ENCODE results near the gene ARPC5L.
A peak's percentile ranks its signal among the peaks of the same experiment; 100 is the strongest.
"Not testable (repeated sequence)": the region's sequence is repeated elsewhere in the genome, so short reads cannot be mapped to it uniquely, and the experiment has no call there.

ARPC5L gene

GRCh38 chr9:124841075-124841821 is 20.7 kb upstream of the ARPC5L start:
- DNase-seq (ENCODE audit: low read depth): no peak

- DNase-seq (ENCODE audit: low read depth): no peak
Observed at GRCh38 chr9:124843456-124844034, 18.4 kb upstream of the ARPC5L start.

- DNase-seq (ENCODE audit: low read depth): no peak
Observed at GRCh38 chr9:124844291-124844690, 17.6 kb upstream of the ARPC5L start.

GRCh38 chr9:124846467-124846866 is 15.5 kb upstream of the ARPC5L start:
- DNase-seq (ENCODE audit: low read depth): not testable (repeated sequence)

- DNase-seq (ENCODE audit: low read depth): no peak
Observed at GRCh38 chr9:124846969-124847368, 15.0 kb upstream of the ARPC5L start.

- DNase-seq (ENCODE audit: low read depth): no peak
Observed at GRCh38 chr9:124849801-124850200, 12.1 kb upstream of the ARPC5L start.

GRCh38 chr9:124852121-124852828 is 9.7 kb upstream of the ARPC5L start:
- no peak for DNase-seq (ENCODE audit: low read depth)

GRCh38 chr9:124852829-124853531 is 8.9 kb upstream of the ARPC5L start, which contains the start of gene WDR38:
WDR38 (plus strand) TSS chr9:124853460; CDS start chr9:124853532, 72 bp downstream.
- DNase-seq (ENCODE audit: low read depth): peak; percentile 73

GRCh38 chr9:124853605-124854143 is 8.3 kb upstream of the ARPC5L start:
- no peak for DNase-seq (ENCODE audit: low read depth)

GRCh38 chr9:124854161-124854560 is 7.8 kb upstream of the ARPC5L start:
- no peak for DNase-seq (ENCODE audit: low read depth)

GRCh38 chr9:124854822-124855221 is 7.1 kb upstream of the ARPC5L start:
- no peak for DNase-seq (ENCODE audit: low read depth)

GRCh38 chr9:124855566-124855943 is 6.4 kb upstream of the ARPC5L start:
- DNase-seq (ENCODE audit: low read depth): no peak

GRCh38 chr9:124855944-124856765 is 5.8 kb upstream of the ARPC5L start:
- DNase-seq (ENCODE audit: low read depth): no peak

GRCh38 chr9:124857533-124858162 is 4.3 kb upstream of the ARPC5L start:
- DNase-seq (ENCODE audit: low read depth): no peak

GRCh38 chr9:124858330-124859046 is 3.4 kb upstream of the ARPC5L start:
- DNase-seq (ENCODE audit: low read depth): no peak

- DNase-seq (ENCODE audit: low read depth): no peak
Observed at GRCh38 chr9:124859803-124860581, 1.9 kb upstream of the ARPC5L start.

GRCh38 chr9:124860582-124861341 is 1.2 kb upstream of the ARPC5L start:
- DNase-seq (ENCODE audit: low read depth): no peak

GRCh38 chr9:124863371-124863871 is 1.5 kb downstream of the ARPC5L start:
- no peak for DNase-seq (ENCODE audit: low read depth)

Measured in activated T-cell treated with anti-CD3 and anti-CD28 coated beads for 48 hours (primary cell).